GM12878 (cell line): Measurements from ENCODE around the gene EPHA4. TPM values are rescaled to one million over a fixed set of nuclear protein-coding genes. Genes with fewer than 3 reads are reported as not detected.

Experiments used
- ATAC-seq: fragments of 200-7000 bp; cut with Tn5 transposase; 3 replicates; pipeline ENCODE4 v1.9.1; 2020; ENCODE audit warnings: mild to moderate bottlenecking, moderate library complexity
- BruUV-seq: library from RNA; stranded (reverse); fragments of 400-500 nt; replicated peaks from 2 replicates; lab custom pipeline; 2021; lab: Mats Ljungman, UMichigan
- CTCF ChIA-PET: fragments of 300-600 bp; sonication (Branson Sonifier 250); formaldehyde crosslinking; extraction: SDS; loops from one replicate; lab custom pipeline; 2021; ENCODE audit warnings: inconsistent platforms; lab: Yijun Ruan, JAX
- POLR2A ChIA-PET: fragments of 350-600 bp; formaldehyde crosslinking; extraction: SDS; loops from one replicate; lab custom pipeline; 2021; ENCODE audit warnings: inconsistent platforms; lab: Charles Lee
- RAD21 ChIA-PET: fragments of 300-600 bp; sonication (Branson Sonifier 250); formaldehyde crosslinking; loops from one replicate; lab custom pipeline; 2023; ENCODE audit warnings: antibody characterized with exemption; ENCODE audit not compliant: unreplicated experiment; lab: Charles Lee
- SMC1A ChIA-PET: fragments of 300-600 bp; sonication (Branson Sonifier 250); formaldehyde crosslinking; loops from one replicate; lab custom pipeline; 2023; ENCODE audit not compliant: unreplicated experiment, uncharacterized antibody; lab: Charles Lee
- DNase-seq: peaks from one replicate; pipeline ENCODE4 v3.0.0-alpha.2; 2011; ENCODE audit warnings: low read depth, low spot score
- FAIRE-seq: peaks from 3 replicates; lab custom pipeline; 2011; peaks lifted over from hg19 to GRCh38; lab: Jason Lieb, UNC
- H2AFZ ChIP-seq: 2 replicates; pipeline ENCODE4 v1.6.0; 2011; ENCODE audit warnings: low read depth, low read length, control low read depth; ENCODE audit not compliant: control insufficient read depth
- H3K27ac ChIP-seq: 2 replicates; pipeline ENCODE4 v1.5.1; 2011; ENCODE audit warnings: control low read depth; ENCODE audit not compliant: control insufficient read depth, insufficient read depth
- H3K27me3 ChIP-seq, 2 experiments: replicated peaks in 1 of 2; 2 replicates each; pipeline versions ENCODE4 v1.6.0 to v1.6.1; 2011; ENCODE audit warnings: low read length in 1 of 2; ENCODE audit not compliant: control insufficient read depth in 2 of 2, insufficient read depth in 2 of 2
- H3K36me3 ChIP-seq, 2 experiments: 2 replicates each; pipeline ENCODE4 v1.5.1; 2011; ENCODE audit warnings: low read length in 1 of 2; ENCODE audit not compliant: control insufficient read depth in 2 of 2, insufficient read depth in 2 of 2
- H3K4me1 ChIP-seq: 2 replicates; pipeline ENCODE4 v1.6.1; 2011; ENCODE audit warnings: mild to moderate bottlenecking, low read length, moderate library complexity, mixed read lengths; ENCODE audit not compliant: control insufficient read depth, insufficient read depth
- H3K4me2 ChIP-seq: 2 replicates; pipeline ENCODE4 v1.6.0; 2011; ENCODE audit warnings: control low read depth; ENCODE audit not compliant: control insufficient read depth, insufficient read depth
- H3K4me3 ChIP-seq: fragments of 200-600 bp; sonication (generic); 2 replicates; pipeline ENCODE4 v1.5.1; 2016
- H3K79me2 ChIP-seq: 2 replicates; pipeline ENCODE4 v1.6.0; 2011; ENCODE audit warnings: low read length; ENCODE audit not compliant: control insufficient read depth, insufficient read depth
- H3K9ac ChIP-seq: 2 replicates; pipeline ENCODE4 v1.8.0; 2011; ENCODE audit warnings: low read length, control low read depth, mixed read lengths; ENCODE audit not compliant: control insufficient read depth, insufficient read depth
- H3K9me3 ChIP-seq: replicated peaks from 3 replicates; pipeline ENCODE4 v1.5.1; 2011; ENCODE audit warnings: mild to moderate bottlenecking, low read length; ENCODE audit not compliant: control insufficient read depth, insufficient read depth
- H4K20me1 ChIP-seq: 2 replicates; pipeline ENCODE4 v1.6.0; 2011; ENCODE audit not compliant: control insufficient read depth, insufficient read depth
- IRF5 ChIP-seq: fragments of 450-650 bp; IDR thresholded peaks from 2 replicates; pipeline ENCODE4 v1.6.1; 2017; ENCODE audit warnings: borderline replicate concordance
- NR2F1 ChIP-seq: fragments of 450-650 bp; conservative IDR thresholded peaks from 2 replicates; pipeline ENCODE4 v1.6.1; 2017; ENCODE audit warnings: mild to moderate bottlenecking
- POLR2A ChIP-seq: IDR thresholded peaks from 2 replicates; pipeline ENCODE4 v1.6.1; 2011; ENCODE audit warnings: low read depth, mild to moderate bottlenecking, low read length
- RELB ChIP-seq: fragments of 450-650 bp; IDR thresholded peaks from 2 replicates; pipeline ENCODE4 v1.6.1; 2017; ENCODE audit warnings: low read depth, mild to moderate bottlenecking, moderate library complexity
- SREBF2 ChIP-seq: IDR thresholded peaks from 2 replicates; pipeline ENCODE4 v1.6.1; 2012; ENCODE audit warnings: mild to moderate bottlenecking, low read length
- WRNIP1 ChIP-seq: IDR thresholded peaks from 2 replicates; pipeline ENCODE4 v1.6.1; 2011; ENCODE audit warnings: low read depth, low read length, improper control_type of control experiment, borderline replicate concordance
- WGBS: methylation state at CpG from one replicate; pipeline ENCODE4 v1.1.6; 2016; ENCODE audit warnings: low lambda C conversion rate; ENCODE audit not compliant: insufficient replicate concordance, insufficient coverage; ENCODE audit errors: missing lambda C conversion rate; 5-methylcytosine and 5-hydroxymethylcytosine counted together
- in situ Hi-C: fragments of 300-500 bp; cut with MboI; formaldehyde crosslinking; loops from 9 replicates; pipeline ENCODE4 v1.14.3; 2018; ENCODE audit warnings: mixed read lengths
- intact Hi-C: fragments of 100-400 bp; cut with micrococcal nuclease; formaldehyde crosslinking; loops from one replicate; pipeline ENCODE4 v1.14.2; 2022; ENCODE audit not compliant: unreplicated experiment
- polyA plus RNA-seq, 11 experiments: library from polyadenylated mRNA; depleted of rRNA in 4 of 11; unstranded in 6 of 11; stranded (reverse) in 5 of 11; fragments of >200 nt; fragmentation: Nextera tagmentation in 4 of 11; fragmentation: Illumina TruSeq in 1 of 11; extraction: Ambion mirVana in 4 of 11; extraction: Trizol in 1 of 11; gene quantifications; 1 replicate in 1 of 11; 2 replicates in 10 of 11; pipeline versions ENCODE4 v1.2.1 to v1.2.3, GENCODE V29; 2011 to 2016; ENCODE audit warnings: inconsistent platforms in 2 of 11, missing spikeins in 2 of 11, low read depth in 1 of 11
- total RNA-seq, 4 experiments: library from RNA; depleted of rRNA in 3 of 4; stranded (reverse); fragments of >200 nt in 3 of 4; fragmentation: Illumina TruSeq in 1 of 4; extraction: Trizol in 1 of 4; gene quantifications; 2 replicates each; pipeline versions ENCODE4 v1.2.1 to v1.2.3, GENCODE V29; 2013 to 2021

EPHA4 gene
- total and polyA plus RNA-seq, 10 of the 15 experiments (the other 5 are each of a cell fraction or from before 2014, with no cell fraction given): 0.06 to 1.5 (median 0.33) TPM; not detected in 1

- CTCF ChIA-PET: no interaction called here
- in situ Hi-C loops: no loop called here
- TF ChIP-seq SREBF2 (no peak), RELB (no peak), WRNIP1 (no peak), NR2F1 (no peak), POLR2A (no peak), IRF5 (no peak)
Measured at GRCh38 chr2:221567231-221567760, 4.8 kb downstream of the EPHA4 start.

More at GRCh38 chr2:221567231-221567760, 4.8 kb downstream of the EPHA4 start:
- ChIA-PET RAD21 (no interaction called here), POLR2A (no interaction called here), SMC1A (no interaction called here)
- intact Hi-C loops: no loop called here
- no peak overlapping the region for H3K9ac ChIP-seq
- WGBS: 37% methylated on average over 3 of the region's 3 CpGs
- peaks cover 0 to 19% of the 10 kb centered on the region in 2 experiments; a peak in 3 of 4 replicates for H3K27me3 ChIP-seq
- no peak for ATAC-seq
- H3K79me2 ChIP-seq: no peaks in the 10 kb centered on the region
- no peak overlapping the region for H3K27ac ChIP-seq
- no peaks in the 10 kb centered on the region for H4K20me1 ChIP-seq
- no peaks in the 10 kb centered on the region for H3K36me3 ChIP-seq
- no peak for FAIRE-seq
- BruUV-seq: no TSS peak
- peaks cover 3% of the 10 kb centered on the region; the same call in 1 of the 2 replicates for H3K4me1 ChIP-seq
- no peak overlapping the region for H2AFZ ChIP-seq
- H3K4me3 ChIP-seq: no peak overlapping the region
- no peak overlapping the region for H3K4me2 ChIP-seq
- no peak for DNase-seq
- no peaks in the 10 kb centered on the region for H3K9me3 ChIP-seq
